MCF 10A (cell line): ENCODE results near the gene PADI1. TPM values are rescaled to one million over a fixed set of nuclear protein-coding genes. Genes with fewer than 3 reads are reported as not detected.

Experiments used
- Bru-seq: library from RNA; stranded (reverse); fragments of 400-500 nt; gene quantifications from one replicate; lab custom pipeline; 2021; lab: Mats Ljungman, UMichigan
- BruChase-seq, 2 experiments: library from RNA; stranded (reverse); fragments of 400-500 nt; gene quantifications; one replicate each; lab custom pipeline; 2021; lab: Mats Ljungman, UMichigan
- BruUV-seq: library from RNA; stranded (reverse); fragments of 400-500 nt; replicated peaks from 2 replicates; lab custom pipeline; 2021; lab: Mats Ljungman, UMichigan
- CTCF ChIA-PET: fragments of 300-600 bp; sonication (Branson Sonifier 250); formaldehyde crosslinking; extraction: SDS; loops from one replicate; lab custom pipeline; 2021; ENCODE audit warnings: antibody characterized with exemption, inconsistent platforms; lab: Yijun Ruan, JAX
- POLR2A ChIA-PET: fragments of 300-600, 350-650 bp; sonication (Branson Sonifier 250); formaldehyde crosslinking; extraction: SDS; loops from one replicate; lab custom pipeline; 2020; ENCODE audit warnings: antibody characterized with exemption, inconsistent platforms; lab: Yijun Ruan, JAX
- DNase-seq: peaks from one replicate; pipeline ENCODE4 v3.0.0-alpha.2; 2018; ENCODE audit not compliant: unreplicated experiment
- H3K27ac Mint-ChIP-seq: one replicate; pipeline ENCODE4 v1.8.0; 2022; ENCODE audit warnings: mild to moderate bottlenecking, low read depth, mixed read lengths; ENCODE audit not compliant: unreplicated experiment
- H3K27me3 Mint-ChIP-seq: one replicate; pipeline ENCODE4 v1.8.0; 2022; ENCODE audit warnings: mixed read lengths; ENCODE audit not compliant: insufficient read depth, unreplicated experiment
- H3K36me3 Mint-ChIP-seq: one replicate; pipeline ENCODE4 v1.8.0; 2022; ENCODE audit warnings: mild to moderate bottlenecking, moderate library complexity, mixed read lengths; ENCODE audit not compliant: insufficient read depth, unreplicated experiment
- H3K4me1 Mint-ChIP-seq: one replicate; pipeline ENCODE4 v1.8.0; 2022; ENCODE audit warnings: mixed read lengths; ENCODE audit not compliant: insufficient read depth, unreplicated experiment
- H3K4me3 Mint-ChIP-seq: one replicate; pipeline ENCODE4 v1.8.0; 2022; ENCODE audit warnings: mild to moderate bottlenecking, moderate library complexity, mixed read lengths; ENCODE audit not compliant: unreplicated experiment
- H3K9me3 Mint-ChIP-seq: one replicate; pipeline ENCODE4 v1.8.0; 2022; ENCODE audit warnings: mixed read lengths; ENCODE audit not compliant: unreplicated experiment
- intact Hi-C: fragments of 100-400 bp; cut with micrococcal nuclease; formaldehyde crosslinking; loops from 2 replicates; pipeline ENCODE4 v1.14.1; 2022
- long read RNA-seq: library from polyadenylated mRNA; stranded (forward); transcript quantifications from one replicate; pipeline ENCODE4 v2.0.0, GENCODE V29; 2022
- total RNA-seq: library from RNA; stranded (reverse); gene quantifications from 2 replicates; pipeline ENCODE4 v1.2.3, GENCODE V29; 2022
- TF ChIP-seq, protein P1 (sequence below): fragments of 200-600 bp; IDR thresholded peaks from one replicate; pipeline ENCODE4 v1.8.0; 2022; ENCODE audit warnings: antibody characterized with exemption, mild to moderate bottlenecking; ENCODE audit not compliant: unreplicated experiment

Gene PADI1, protein sequence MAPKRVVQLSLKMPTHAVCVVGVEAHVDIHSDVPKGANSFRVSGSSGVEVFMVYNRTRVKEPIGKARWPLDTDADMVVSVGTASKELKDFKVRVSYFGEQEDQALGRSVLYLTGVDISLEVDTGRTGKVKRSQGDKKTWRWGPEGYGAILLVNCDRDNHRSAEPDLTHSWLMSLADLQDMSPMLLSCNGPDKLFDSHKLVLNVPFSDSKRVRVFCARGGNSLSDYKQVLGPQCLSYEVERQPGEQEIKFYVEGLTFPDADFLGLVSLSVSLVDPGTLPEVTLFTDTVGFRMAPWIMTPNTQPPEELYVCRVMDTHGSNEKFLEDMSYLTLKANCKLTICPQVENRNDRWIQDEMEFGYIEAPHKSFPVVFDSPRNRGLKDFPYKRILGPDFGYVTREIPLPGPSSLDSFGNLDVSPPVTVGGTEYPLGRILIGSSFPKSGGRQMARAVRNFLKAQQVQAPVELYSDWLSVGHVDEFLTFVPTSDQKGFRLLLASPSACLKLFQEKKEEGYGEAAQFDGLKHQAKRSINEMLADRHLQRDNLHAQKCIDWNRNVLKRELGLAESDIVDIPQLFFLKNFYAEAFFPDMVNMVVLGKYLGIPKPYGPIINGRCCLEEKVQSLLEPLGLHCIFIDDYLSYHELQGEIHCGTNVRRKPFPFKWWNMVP
- total RNA-seq = 0.10 and 0.58 TPM in 2 replicates
- Bru-seq, nascent RNA = percentile 14 among the genes with signal in this experiment
- percentile 13 among the genes with signal in this experiment for BruChase-seq, experiment 1, labeled RNA remaining after a 6-hour chase
- percentile 14 among the genes with signal in this experiment for BruChase-seq, experiment 2, labeled RNA remaining after a 2-hour chase
- long read RNA-seq = 0 reads

DNA sequence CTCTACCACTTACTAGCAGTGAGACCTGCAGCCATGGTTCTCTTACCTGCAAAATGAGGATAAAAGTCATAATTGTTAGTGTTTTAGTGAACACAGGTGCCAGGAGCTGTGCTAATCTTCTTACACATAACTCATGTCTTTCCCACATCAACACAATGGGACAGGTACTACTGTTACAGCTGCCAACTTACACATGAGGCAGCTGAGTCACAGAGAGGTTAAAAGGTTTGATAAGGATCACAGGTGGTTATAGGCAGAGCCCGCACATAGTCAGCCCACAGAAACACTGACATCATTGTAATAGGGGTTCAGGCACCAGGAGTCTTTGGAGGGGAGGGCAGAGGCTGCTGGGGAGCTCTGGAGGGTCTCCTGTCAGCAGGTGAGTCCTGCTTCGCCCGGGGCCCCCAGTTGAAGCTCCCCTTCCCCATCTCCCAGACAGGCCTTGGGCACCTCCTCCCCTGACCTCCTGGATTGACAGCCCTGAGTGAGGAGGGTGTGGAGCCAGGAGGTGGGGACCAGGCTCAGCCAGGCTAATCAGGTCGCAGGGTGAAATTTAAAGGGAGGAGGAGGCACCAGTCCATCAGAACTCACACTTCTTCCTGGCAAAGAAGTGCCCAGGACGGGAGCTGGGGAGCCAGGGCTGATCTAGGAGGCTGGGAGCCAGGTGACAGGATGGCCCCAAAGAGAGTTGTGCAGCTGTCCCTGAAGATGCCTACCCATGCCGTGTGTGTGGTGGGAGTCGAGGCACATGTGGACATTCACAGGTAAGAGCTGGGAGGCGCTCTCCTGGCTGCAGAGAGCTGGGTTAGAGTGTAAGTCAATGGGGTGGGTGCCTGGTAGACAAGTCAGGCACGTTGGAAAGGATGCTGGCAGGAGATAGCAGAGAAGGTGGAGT is at the start of gene PADI1:
PADI1 (plus strand) TSS at position 583 of the 895 bp plus-strand sequence; CDS start at position 673, 90 bp downstream.
- ChIA-PET CTCF (no interaction called here), POLR2A (interaction anchor here (1.1 to 1.6 kb wide), 2 partner anchors 8 to 11 kb away, joined by 4 to 5 read pairs; no protein-coding TSS in a partner anchor)
- no peak within 1 kb of the TSS for H3K4me3 Mint-ChIP-seq
- peak; percentile 55 for DNase-seq
- peaks cover 18% of the 10 kb centered on the region for H3K4me1 Mint-ChIP-seq
- no peaks in the 10 kb centered on the region for H3K27me3 Mint-ChIP-seq
- TF ChIP-seq, protein P1, sequence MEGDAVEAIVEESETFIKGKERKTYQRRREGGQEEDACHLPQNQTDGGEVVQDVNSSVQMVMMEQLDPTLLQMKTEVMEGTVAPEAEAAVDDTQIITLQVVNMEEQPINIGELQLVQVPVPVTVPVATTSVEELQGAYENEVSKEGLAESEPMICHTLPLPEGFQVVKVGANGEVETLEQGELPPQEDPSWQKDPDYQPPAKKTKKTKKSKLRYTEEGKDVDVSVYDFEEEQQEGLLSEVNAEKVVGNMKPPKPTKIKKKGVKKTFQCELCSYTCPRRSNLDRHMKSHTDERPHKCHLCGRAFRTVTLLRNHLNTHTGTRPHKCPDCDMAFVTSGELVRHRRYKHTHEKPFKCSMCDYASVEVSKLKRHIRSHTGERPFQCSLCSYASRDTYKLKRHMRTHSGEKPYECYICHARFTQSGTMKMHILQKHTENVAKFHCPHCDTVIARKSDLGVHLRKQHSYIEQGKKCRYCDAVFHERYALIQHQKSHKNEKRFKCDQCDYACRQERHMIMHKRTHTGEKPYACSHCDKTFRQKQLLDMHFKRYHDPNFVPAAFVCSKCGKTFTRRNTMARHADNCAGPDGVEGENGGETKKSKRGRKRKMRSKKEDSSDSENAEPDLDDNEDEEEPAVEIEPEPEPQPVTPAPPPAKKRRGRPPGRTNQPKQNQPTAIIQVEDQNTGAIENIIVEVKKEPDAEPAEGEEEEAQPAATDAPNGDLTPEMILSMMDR = no peak
- H3K9me3 Mint-ChIP-seq = no peaks in the 10 kb centered on the region
- H3K36me3 Mint-ChIP-seq = no peaks in the 10 kb centered on the region
- BruUV-seq = no TSS peak
- intact Hi-C loops = no loop called here
- peak within 1 kb of the TSS; percentile 57 for H3K27ac Mint-ChIP-seq

DNA sequence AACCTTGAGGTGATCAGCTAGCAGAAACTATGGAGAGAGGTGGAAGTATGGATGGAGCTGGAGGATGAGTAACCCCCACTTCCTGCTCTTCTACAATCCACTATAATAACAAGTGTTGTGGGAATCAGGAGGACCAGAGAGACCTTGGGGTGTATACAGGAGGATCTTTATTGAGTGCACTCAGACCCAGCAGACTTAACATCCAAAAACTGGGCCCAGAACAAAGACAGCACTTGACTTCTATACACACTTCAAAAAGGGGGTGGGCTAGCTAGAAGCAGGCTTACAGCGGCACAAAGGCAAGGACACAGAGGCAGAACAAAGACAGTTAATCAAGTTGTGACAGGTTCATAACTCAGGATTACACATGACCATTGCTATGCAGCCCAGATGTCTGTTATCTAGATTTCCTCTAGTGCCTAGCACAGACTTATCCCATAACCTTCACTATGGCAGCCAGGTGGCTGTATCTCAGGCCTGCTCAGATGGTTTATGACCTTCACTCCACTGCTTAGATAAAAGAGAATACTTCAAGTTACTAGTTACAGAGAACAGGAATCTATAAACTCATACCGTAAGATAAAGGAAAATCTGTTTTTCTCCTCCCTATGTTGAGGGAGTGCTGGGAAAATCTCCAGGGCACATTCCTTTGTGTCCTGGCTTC is 49.5 kb upstream of the PADI1 start:
- Mint-ChIP-seq H3K36me3 (peaks cover 6% of the 10 kb centered on the region), H3K9me3 (peaks cover 43% of the 10 kb centered on the region), H3K4me1 (no peaks in the 10 kb centered on the region), H3K27ac (no peak overlapping the region), H3K4me3 (no peak overlapping the region), H3K27me3 (no peaks in the 10 kb centered on the region)
- BruUV-seq = no TSS peak
- intact Hi-C loops = no loop called here
- no peak for DNase-seq
- TF ChIP-seq, protein P1 = no peak
- ChIA-PET POLR2A (no interaction called here), CTCF (interaction anchor here (0.9 to 1.0 kb wide), 2 partner anchors 19 to 82 kb away, joined by 4 read pairs; no protein-coding TSS in a partner anchor)

DNA sequence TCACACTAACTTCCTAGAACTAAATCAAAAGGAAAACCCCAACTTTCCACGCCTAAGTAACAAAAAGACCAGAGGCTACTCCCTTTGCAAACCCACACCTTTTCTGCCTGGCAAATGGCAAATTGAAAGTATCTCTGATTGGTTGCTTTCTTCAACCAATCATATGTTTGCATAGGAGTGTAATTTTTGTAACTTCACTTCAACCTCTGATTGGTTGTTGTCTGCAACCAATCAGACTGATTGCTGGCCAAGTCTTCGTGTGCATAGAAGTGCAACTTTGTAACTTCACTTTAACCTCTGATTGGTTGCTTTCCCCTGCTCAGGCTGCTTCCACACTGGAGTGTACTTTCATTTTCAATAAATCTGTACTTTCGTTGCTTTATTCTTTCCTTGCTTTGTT is 48.8 kb upstream of the PADI1 start:
- intact Hi-C loops = no loop called here
- Mint-ChIP-seq H3K36me3 (peaks cover 3% of the 10 kb centered on the region), H3K27ac (no peak overlapping the region), H3K27me3 (no peaks in the 10 kb centered on the region), H3K4me3 (no peak overlapping the region), H3K9me3 (peaks cover 40% of the 10 kb centered on the region), H3K4me1 (no peaks in the 10 kb centered on the region)
- no peak for DNase-seq
- BruUV-seq = no TSS peak
- TF ChIP-seq, protein P1 = no peak
- CTCF ChIA-PET = interaction anchor here (1.0 to 1.2 kb wide), 2 partner anchors 20 to 81 kb away, joined by 4 to 5 read pairs; no protein-coding TSS in a partner anchor
- POLR2A ChIA-PET = no interaction called here
